GM19467 (cell line): ENCODE measurements around the gene FAM241A.
"Not testable (repeated sequence)": the region's sequence is repeated elsewhere in the genome, so short reads cannot be mapped to it uniquely, and the experiment has no call there.

Source experiments
- ATAC-seq: cut with Tn5 transposase; IDR thresholded peaks from one replicate; pipeline ENCODE4 v1.9.1; 2021; ENCODE audit warnings: mild to moderate bottlenecking, moderate library complexity; ENCODE audit not compliant: unreplicated experiment

The FAM241A gene

GRCh38 chr4:112145326-112145789 is at the start of gene FAM241A:
Gene FAM241A (plus strand): TSS chr4:112145454. CDS start chr4:112145581, 127 bp downstream.
- ATAC-seq: peak; percentile 93

- ATAC-seq: no peak
Measured at GRCh38 chr4:112098841-112099530, 46.3 kb upstream of the FAM241A start.

- peak; percentile 61 for ATAC-seq
Measured at GRCh38 chr4:112099701-112100297, 45.5 kb upstream of the FAM241A start.

DNA sequence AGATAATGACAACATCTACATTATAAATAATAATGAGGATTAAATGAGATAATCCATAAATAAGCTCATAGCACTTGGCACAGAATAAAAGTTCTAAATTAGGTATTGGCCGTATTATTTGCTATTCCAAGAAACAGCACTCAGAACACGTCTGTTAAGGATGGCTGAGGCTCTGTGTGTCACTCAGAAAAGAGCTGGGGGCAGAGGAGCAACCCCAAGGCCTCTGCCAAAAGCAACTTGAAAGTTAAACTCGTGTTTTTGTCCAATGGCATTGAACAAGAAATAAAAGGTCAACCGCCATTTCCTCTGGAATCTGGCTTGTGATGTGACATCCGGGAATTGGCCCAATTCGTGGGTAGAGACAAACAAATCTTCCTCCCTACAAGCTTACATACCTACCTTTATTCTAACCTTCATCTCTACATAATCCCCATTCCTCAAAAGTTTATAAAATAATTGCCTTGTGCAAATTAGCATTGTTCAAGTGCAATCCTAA is 42.3 kb upstream of the FAM241A start:
- ATAC-seq: no peak

DNA sequence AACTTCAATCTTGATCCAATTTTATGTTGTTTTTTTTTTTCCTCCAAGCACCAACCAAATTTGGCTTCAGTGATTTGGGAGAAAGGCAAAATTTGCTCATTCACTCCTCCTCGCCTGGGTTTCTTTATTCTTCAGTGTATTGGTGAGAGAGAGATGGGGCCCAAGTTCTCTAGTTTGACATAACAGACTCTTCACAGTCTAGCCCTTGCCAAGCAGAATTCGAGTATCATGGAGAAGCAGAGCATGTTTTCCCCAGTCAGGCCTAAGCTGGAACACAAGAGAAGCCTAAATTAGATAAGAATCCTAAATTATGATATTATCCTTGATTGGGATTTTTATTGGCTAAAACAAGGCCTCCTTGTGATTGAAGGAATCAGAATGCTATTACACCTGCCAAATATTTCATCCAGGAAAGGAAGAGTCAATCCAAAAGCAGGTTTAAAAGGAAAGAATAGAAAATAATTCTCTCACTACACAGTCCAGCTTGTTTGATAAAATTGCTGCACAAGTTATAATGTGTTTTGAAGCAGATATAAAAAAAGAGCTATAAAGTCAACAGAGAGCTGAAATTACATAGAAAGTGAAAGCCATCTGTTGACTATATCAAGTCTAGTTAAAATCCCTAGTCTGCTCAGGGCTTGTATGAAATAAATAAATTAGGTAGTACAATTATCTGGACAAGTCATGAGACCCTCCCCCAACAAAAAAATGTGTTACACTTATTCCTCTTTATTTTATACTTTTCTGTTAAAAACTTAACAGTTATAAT is 39.9 kb upstream of the FAM241A start:
- ATAC-seq: no peak

DNA sequence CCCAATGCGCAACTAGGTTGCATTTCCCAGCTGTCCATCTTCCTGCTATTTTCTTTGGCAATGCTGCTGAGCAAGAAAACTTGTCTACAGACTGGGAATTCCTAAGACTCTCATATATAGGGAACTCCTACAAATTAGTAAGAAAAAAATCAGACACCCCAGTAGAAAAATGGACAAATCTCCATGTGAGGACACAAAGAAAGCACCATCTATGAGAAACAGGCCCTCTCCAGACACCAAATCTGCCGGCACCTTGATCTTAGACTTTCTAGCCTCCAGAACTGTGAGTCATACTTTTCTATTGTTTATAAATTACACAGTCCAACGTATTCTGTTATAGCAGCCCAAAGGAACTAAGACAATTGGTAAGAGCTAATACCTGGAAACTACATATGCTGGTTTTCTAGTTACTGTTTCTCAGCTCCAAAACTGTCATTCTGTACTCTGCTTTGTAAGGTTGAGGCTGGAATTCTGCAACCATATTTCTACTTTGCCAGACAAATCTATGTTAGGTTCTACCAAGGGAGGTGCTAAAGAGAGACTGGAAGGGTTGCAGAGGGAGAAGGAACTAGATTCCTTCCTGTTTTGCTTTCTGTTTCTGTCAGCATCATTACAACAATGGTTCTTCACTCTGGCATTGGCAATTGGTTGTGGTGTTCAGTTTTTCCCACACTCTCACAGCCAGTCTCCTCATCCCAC is 35.7 kb upstream of the FAM241A start:
- ATAC-seq: no peak

DNA sequence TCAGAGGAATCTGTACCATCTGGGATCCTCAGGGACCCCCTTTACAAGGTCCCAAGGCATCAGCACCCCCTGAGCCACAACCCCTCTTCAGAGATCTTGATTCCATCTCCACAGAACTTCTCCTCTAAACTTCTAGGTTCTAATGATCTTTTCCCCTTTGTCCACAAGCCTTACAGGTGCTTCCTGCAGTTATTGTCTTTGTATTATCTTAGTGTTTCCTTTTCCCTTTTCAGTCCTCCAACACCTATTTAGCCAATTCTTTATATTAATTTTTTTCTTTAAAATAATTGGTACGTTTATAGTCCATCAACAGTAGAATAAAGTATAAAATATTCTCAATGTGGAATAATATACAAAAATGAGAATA is 35.2 kb upstream of the FAM241A start:
- ATAC-seq: no peak

DNA sequence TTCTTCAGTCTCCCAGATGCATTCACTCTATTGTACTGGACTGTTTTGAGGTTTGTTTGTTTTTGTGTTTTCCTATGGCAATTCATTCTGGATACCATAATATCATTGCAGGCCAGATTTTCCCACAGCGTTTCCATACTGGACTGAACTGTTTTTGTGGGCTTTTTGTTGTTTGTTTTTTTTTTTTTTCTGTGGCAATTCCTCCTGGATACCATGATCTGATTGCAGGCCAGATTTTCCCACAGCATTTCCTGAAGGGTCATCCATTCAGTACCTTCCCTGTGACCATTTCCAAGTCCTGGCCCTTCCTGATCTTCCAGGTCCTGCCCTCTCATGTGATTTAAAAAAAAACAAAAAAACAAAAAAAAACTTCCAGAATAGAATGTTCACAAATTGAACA is 33.9 kb upstream of the FAM241A start:
- no peak for ATAC-seq

- not testable (repeated sequence) for ATAC-seq
Measured at GRCh38 chr4:112112095-112112494, 33.2 kb upstream of the FAM241A start.

DNA sequence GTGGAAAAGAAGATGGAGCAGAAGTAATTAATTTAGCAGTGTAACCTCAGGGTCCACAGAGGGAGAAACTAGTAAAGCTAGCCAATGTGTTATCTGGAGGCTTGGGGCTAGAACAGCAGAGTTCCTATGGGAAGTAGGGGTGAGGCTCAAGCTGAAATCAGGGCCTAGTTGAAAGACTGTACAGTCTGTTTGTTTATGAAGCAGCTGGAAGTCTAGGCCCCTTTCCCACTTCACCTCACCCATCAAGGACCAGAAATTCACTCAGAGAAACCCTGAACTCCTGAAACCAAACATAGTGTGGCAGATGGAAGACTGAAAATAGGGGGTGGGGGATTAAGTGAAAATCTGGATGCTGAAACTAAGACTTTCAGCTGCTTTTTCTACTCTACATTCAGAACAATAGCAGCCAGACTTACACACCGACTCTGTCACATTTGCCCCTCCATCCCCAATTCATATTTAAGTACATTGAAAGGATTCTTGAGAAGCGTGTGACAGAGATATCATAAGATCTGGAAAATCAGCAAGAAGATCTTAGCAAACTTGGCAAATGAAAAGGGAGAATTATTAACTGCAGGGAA is 32.6 kb upstream of the FAM241A start:
- no peak for ATAC-seq

GRCh38 chr4:112113864-112114263 is 31.4 kb upstream of the FAM241A start:
- no peak for ATAC-seq

DNA sequence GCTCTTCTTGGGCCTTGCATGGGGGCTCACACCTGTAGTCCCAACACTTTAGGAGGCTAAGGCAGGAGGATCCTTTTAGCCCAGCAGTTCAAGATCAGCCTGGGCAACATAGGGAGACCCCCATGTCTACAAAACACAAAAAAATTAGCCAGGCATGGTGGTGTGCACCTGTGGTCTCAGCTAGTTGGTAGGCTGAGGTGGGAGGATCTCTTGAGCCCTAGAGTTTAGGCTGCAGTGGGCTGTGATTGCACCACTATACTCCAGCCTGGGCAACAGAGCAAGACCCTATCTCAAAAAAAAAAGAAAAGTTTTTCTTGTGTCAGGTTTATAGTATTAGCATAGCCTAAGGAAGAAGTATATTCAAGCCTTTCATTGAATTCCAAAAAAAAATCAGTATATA is 30.8 kb upstream of the FAM241A start:
- no peak for ATAC-seq

GRCh38 chr4:112118742-112119352 is 26.4 kb upstream of the FAM241A start:
- ATAC-seq: no peak

GRCh38 chr4:112119353-112119783 is 25.9 kb upstream of the FAM241A start:
- ATAC-seq: peak; percentile 74

GRCh38 chr4:112120021-112120420 is 25.2 kb upstream of the FAM241A start:
- no peak for ATAC-seq

GRCh38 chr4:112125416-112125815 is 19.8 kb upstream of the FAM241A start:
- ATAC-seq: no peak

GRCh38 chr4:112127048-112127637 is 18.1 kb upstream of the FAM241A start:
- no peak for ATAC-seq

GRCh38 chr4:112127803-112128202 is 17.5 kb upstream of the FAM241A start:
- no peak for ATAC-seq

GRCh38 chr4:112128452-112128851 is 16.8 kb upstream of the FAM241A start:
- no peak for ATAC-seq

DNA sequence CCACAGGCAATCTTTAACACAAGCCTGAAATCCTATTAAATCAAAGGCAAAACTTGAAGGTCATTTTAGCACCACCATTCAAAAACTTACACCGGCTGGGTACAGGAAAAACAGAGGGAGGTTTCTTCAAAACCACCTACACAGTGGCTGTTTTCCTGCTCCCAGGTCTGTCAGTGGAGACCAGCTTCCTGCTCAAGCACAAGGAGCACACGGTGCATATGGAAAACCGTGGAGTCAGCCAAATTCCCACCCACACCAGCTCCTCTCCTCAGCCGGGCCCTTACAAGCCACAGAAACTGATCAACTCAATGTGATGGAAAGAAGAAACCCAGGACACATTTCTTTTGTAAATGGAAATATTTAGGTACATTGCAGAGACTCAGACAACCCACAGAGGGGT is 14.3 kb upstream of the FAM241A start:
- ATAC-seq: no peak
